Keratinocyte (primary cell): Measurements from ENCODE around the gene EMX1.

Experiments used
- EZH2 ChIP-seq: IDR thresholded peaks from one replicate; pipeline ENCODE4 v1.6.1; 2012; ENCODE audit warnings: inconsistent platforms, mild to moderate bottlenecking, low read length, moderate library complexity
- TF ChIP-seq, protein P1 (sequence below), 3 experiments: IDR thresholded peaks in 1 of 3; conservative IDR thresholded peaks in 1 of 3; optimal IDR thresholded peaks in 1 of 3; 2 replicates in 2 of 3; 3 replicates in 1 of 3; pipeline versions ENCODE3 to v1.5.1; 2011; ENCODE audit warnings: low read length in 3 of 3, mild to moderate bottlenecking in 3 of 3, moderate library complexity in 2 of 3, control low read depth in 1 of 3, inconsistent platforms in 1 of 3; ENCODE audit not compliant: insufficient read depth in 2 of 3; ENCODE audit errors: extremely low read depth in 1 of 3

- no peak for TF ChIP-seq EZH2
- TF ChIP-seq, protein P1, sequence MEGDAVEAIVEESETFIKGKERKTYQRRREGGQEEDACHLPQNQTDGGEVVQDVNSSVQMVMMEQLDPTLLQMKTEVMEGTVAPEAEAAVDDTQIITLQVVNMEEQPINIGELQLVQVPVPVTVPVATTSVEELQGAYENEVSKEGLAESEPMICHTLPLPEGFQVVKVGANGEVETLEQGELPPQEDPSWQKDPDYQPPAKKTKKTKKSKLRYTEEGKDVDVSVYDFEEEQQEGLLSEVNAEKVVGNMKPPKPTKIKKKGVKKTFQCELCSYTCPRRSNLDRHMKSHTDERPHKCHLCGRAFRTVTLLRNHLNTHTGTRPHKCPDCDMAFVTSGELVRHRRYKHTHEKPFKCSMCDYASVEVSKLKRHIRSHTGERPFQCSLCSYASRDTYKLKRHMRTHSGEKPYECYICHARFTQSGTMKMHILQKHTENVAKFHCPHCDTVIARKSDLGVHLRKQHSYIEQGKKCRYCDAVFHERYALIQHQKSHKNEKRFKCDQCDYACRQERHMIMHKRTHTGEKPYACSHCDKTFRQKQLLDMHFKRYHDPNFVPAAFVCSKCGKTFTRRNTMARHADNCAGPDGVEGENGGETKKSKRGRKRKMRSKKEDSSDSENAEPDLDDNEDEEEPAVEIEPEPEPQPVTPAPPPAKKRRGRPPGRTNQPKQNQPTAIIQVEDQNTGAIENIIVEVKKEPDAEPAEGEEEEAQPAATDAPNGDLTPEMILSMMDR (optimal IDR thresholded peaks at IDR 0.05 in 1 of 3, IDR thresholded peaks at IDR 0.05 in 1 of 3, conservative IDR thresholded peaks at IDR 0.05 in 1 of 3; ENCODE audit: extremely low read depth in 1 of 3, insufficient read depth in 2 of 3, low read length in 3 of 3), result no peak
These were observed 17.0 kb upstream of the EMX1 start for GRCh38 chr2:72900191-72900825.
